Ascending aorta (tissue), 2 donors: ENCODE results near the gene CLEC2B. TPM values are rescaled to one million over a fixed set of nuclear protein-coding genes. Genes with fewer than 3 reads are reported as not detected.

Source experiments
- DNase-seq, 2 donors: peaks; one replicate each; pipeline ENCODE4 v3.0.0-alpha.2; 2019; ENCODE audit warnings: low spot score in 2 of 2
- H3K27ac ChIP-seq, 2 donors: fragments of 200-600 bp; sonication (generic); one replicate each; pipeline ENCODE4 v1.5.1; 2016 to 2017; ENCODE audit warnings: mild to moderate bottlenecking in 1 of 2
- H3K27me3 ChIP-seq: fragments of 200-600 bp; sonication (generic); one replicate; pipeline ENCODE4 v1.5.1; 2017
- H3K36me3 ChIP-seq, 2 donors: fragments of 200-600 bp; sonication (generic); one replicate each; pipeline ENCODE4 v1.5.1; 2016
- H3K4me1 ChIP-seq, 2 donors: fragments of 200-600 bp; sonication (generic); one replicate each; pipeline ENCODE4 v1.5.1; 2016 to 2017; ENCODE audit warnings: mild to moderate bottlenecking in 1 of 2
- H3K4me3 ChIP-seq, 2 donors: fragments of 200-600 bp; sonication (generic); one replicate each; pipeline ENCODE4 v1.5.1; 2016 to 2017; ENCODE audit warnings: mild to moderate bottlenecking in 1 of 2
- H3K9me3 ChIP-seq, 2 donors: fragments of 200-600 bp; sonication (generic); one replicate each; pipeline ENCODE4 v1.5.1; 2016
- intact Hi-C: fragments of 100-400 bp; cut with DNase I; formaldehyde crosslinking; loops from one replicate; pipeline ENCODE4 v1.15.1; 2023
- total RNA-seq: library from RNA; depleted of rRNA; stranded (reverse); fragments of >200 nt; gene quantifications from one replicate; pipeline ENCODE4 v1.1.0, GENCODE V29; 2016
- TF ChIP-seq, protein P1 (sequence below), 3 experiments: fragments of 200-600 bp in 2 of 3; fragments of 450-650 bp in 1 of 3; sonication (generic) in 2 of 3; IDR thresholded peaks; one replicate each; pipeline ENCODE4 v1.5.1; 2016 to 2019; ENCODE audit warnings: antibody characterized with exemption in 3 of 3, mild to moderate bottlenecking in 1 of 3, moderate library complexity in 1 of 3

Gene CLEC2B
- total RNA-seq, 1 donor from 2014 or later: 1.1 TPM

DNA sequence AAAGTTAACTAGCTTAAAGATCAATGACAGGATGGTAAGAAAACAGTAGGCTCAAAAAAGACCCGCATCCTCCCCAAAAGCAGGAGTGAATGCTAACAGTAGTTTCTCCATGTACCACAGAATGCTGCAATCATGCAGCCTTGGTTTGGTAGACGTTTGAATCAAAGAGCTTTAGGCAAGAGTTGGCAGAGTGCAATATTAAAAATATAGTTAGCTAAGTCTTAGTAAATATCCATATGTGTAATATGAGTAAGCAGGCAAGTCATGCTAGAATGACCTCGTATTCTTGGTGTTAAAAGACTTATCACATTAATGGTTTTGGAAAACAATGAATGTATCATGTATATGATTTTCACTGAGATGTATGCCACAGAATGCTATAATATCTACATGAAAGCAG is 60.6 kb downstream of the CLEC2B start:
- no peaks in the 10 kb centered on the region for H3K27me3 ChIP-seq
- DNase-seq: no peak
- H3K36me3 ChIP-seq: no peaks in the 10 kb centered on the region
- no peaks in the 10 kb centered on the region for H3K9me3 ChIP-seq
- TF ChIP-seq, protein P1, sequence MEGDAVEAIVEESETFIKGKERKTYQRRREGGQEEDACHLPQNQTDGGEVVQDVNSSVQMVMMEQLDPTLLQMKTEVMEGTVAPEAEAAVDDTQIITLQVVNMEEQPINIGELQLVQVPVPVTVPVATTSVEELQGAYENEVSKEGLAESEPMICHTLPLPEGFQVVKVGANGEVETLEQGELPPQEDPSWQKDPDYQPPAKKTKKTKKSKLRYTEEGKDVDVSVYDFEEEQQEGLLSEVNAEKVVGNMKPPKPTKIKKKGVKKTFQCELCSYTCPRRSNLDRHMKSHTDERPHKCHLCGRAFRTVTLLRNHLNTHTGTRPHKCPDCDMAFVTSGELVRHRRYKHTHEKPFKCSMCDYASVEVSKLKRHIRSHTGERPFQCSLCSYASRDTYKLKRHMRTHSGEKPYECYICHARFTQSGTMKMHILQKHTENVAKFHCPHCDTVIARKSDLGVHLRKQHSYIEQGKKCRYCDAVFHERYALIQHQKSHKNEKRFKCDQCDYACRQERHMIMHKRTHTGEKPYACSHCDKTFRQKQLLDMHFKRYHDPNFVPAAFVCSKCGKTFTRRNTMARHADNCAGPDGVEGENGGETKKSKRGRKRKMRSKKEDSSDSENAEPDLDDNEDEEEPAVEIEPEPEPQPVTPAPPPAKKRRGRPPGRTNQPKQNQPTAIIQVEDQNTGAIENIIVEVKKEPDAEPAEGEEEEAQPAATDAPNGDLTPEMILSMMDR (IDR thresholded peaks at IDR 0.05): no peak
- no peak overlapping the region for H3K27ac ChIP-seq
- H3K4me3 ChIP-seq: no peak overlapping the region
- no peaks in the 10 kb centered on the region for H3K4me1 ChIP-seq
- intact Hi-C loops: no loop called here

DNA sequence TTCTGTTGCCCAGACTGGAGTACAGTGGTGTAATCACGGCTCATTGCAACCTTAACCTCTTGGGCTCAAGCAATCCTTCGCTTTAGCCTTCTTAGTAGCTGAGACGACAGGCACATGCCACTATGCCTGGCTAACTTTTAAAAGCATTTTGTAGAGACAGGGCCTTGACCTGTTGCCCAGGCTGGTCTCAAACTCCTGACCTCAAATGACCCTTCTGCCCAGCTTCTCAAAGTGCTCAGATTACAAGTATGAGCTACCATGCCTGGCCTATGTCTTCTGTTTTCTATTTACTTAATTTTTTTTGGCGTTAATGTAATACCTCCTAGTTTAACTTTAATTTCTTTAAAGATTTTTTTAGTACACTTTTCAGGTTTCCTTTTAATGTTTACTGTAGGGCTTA is 62.4 kb downstream of the CLEC2B start:
- Histone ChIP-seq H3K9me3 (no peaks in the 10 kb centered on the region), H3K36me3 (no peaks in the 10 kb centered on the region), H3K27me3 (no peaks in the 10 kb centered on the region), H3K27ac (no peak overlapping the region), H3K4me3 (no peak overlapping the region), H3K4me1 (no peaks in the 10 kb centered on the region)
- intact Hi-C loops: no loop called here
- no peak for DNase-seq
- TF ChIP-seq, protein P1 (IDR thresholded peaks at IDR 0.05): no peak

DNA sequence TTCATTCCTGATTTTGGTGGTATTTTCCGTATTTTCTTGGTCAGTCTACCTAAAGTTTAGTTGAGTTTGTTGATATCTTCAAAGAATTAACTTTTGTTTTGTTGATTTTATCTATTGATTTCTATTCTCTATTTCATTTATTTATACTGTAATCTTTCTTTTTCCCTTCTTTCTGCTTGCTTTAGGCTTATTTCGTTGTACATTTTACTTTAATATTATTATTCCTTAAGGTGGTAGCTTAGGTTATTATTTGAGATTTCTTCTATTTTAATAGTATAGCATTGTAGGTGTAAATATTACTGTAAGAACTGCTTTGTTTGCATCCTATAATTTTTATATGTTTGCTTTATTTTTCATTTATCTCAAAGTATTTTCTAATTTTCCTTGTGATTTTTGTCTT is 63.3 kb downstream of the CLEC2B start:
- intact Hi-C loops: no loop called here
- TF ChIP-seq, protein P1 (IDR thresholded peaks at IDR 0.05): no peak
- Histone ChIP-seq H3K36me3 (no peaks in the 10 kb centered on the region), H3K4me1 (no peaks in the 10 kb centered on the region), H3K4me3 (no peak overlapping the region), H3K9me3 (no peaks in the 10 kb centered on the region), H3K27me3 (no peaks in the 10 kb centered on the region), H3K27ac (no peak overlapping the region)
- no peak for DNase-seq

Other genes starting within 250 kb of the CLEC2B start
- not detected for gene CLEC2D, start 199.6 kb downstream of the CLEC2B start, total RNA-seq
- not detected for gene CLECL1, start 136.3 kb downstream of the CLEC2B start, total RNA-seq
- 1.3 TPM for gene CD69, start 108.5 kb downstream of the CLEC2B start, total RNA-seq
- not detected for gene KLRF1, start 41.9 kb downstream of the CLEC2B start, total RNA-seq
- not detected for gene KLRF2, start 12.1 kb upstream of the CLEC2B start, total RNA-seq
- not detected for gene CLEC2A, start 63.0 kb upstream of the CLEC2B start, total RNA-seq
- gene CLEC12A, start 102.1 kb upstream of the CLEC2B start, total RNA-seq: not detected
- gene CLEC1B, start 129.8 kb upstream of the CLEC2B start, total RNA-seq: not detected
- gene CLEC12B, start 141.3 kb upstream of the CLEC2B start, total RNA-seq: not detected
- gene CLEC9A, start 161.3 kb upstream of the CLEC2B start, total RNA-seq: not detected
- gene CLEC1A, start 229.6 kb upstream of the CLEC2B start, total RNA-seq: 13.2 TPM